GM13976 (cell line): ENCODE results near the gene EEF1AKMT2.
A peak's percentile ranks its signal among the peaks of the same experiment; 100 is the strongest.

ENCODE experiments used
- DNase-seq: peaks from one replicate; pipeline ENCODE4 v3.0.0; 2012; ENCODE audit warnings: low spot score
- CTCF ChIP-seq: IDR thresholded peaks from 2 replicates; pipeline ENCODE4 v1.5.1; 2012; ENCODE audit warnings: borderline replicate concordance, mild to moderate bottlenecking; ENCODE audit not compliant: insufficient read depth; ENCODE audit errors: extremely low read depth, missing control alignments, control extremely low read depth
- in situ Hi-C: fragments of 300-500 bp; cut with MboI; formaldehyde crosslinking; loops from one replicate; pipeline ENCODE4 v1.12.0; 2022; ENCODE audit warnings: low sequenced_read_pairs, mixed read lengths, inconsistent platforms; ENCODE audit not compliant: unreplicated experiment

Gene EEF1AKMT2

GRCh38 chr10:124722798-124723783 lies 68.6 kb downstream of the EEF1AKMT2 start:
- DNase-seq = peak; percentile 91
- in situ Hi-C loops = no loop called here
- TF ChIP-seq CTCF = no peak

- no peak for DNase-seq
- in situ Hi-C loops = no loop called here
- no peak for TF ChIP-seq CTCF
Measured at GRCh38 chr10:124721330-124722045, 70.2 kb downstream of the EEF1AKMT2 start.

- in situ Hi-C loops = no loop called here
Measured at GRCh38 chr10:124719213-124719851, 72.4 kb downstream of the EEF1AKMT2 start.

GRCh38 chr10:124717911-124718741 lies 73.6 kb downstream of the EEF1AKMT2 start:
- no peak for TF ChIP-seq CTCF
- DNase-seq = peak; percentile 54
- in situ Hi-C loops = no loop called here

More at GRCh38 chr10:124719213-124719851, 72.4 kb downstream of the EEF1AKMT2 start:
- TF ChIP-seq CTCF = peak; percentile 47
- peak; percentile 63 for DNase-seq

- DNase-seq = no peak
- TF ChIP-seq CTCF = no peak
- in situ Hi-C loops = no loop called here
Measured at GRCh38 chr10:124717041-124717757, 74.5 kb downstream of the EEF1AKMT2 start.
